Calu3 (cell line): ENCODE results near the gene TERB1. TPM values are rescaled to one million over a fixed set of nuclear protein-coding genes. Genes with fewer than 3 reads are reported as not detected.

Experiments
- BruUV-seq: library from RNA; stranded (reverse); fragments of 400-500 nt; replicated peaks from 2 replicates; lab custom pipeline; 2021; lab: Mats Ljungman, UMichigan
- CTCF ChIA-PET: fragments of 300-600 bp; sonication (Branson Sonifier 250); formaldehyde crosslinking; loops from one replicate; lab custom pipeline; 2022; ENCODE audit warnings: antibody characterized with exemption; lab: Charles Lee
- DNase-seq: peaks from one replicate; pipeline ENCODE4 v3.0.0; 2022
- H3K27ac Mint-ChIP-seq: one replicate; pipeline ENCODE4 v1.8.0; 2022; ENCODE audit warnings: mixed read lengths; ENCODE audit not compliant: unreplicated experiment
- H3K27me3 Mint-ChIP-seq: one replicate; pipeline ENCODE4 v1.8.0; 2022; ENCODE audit warnings: mixed read lengths; ENCODE audit not compliant: unreplicated experiment
- H3K36me3 Mint-ChIP-seq: one replicate; pipeline ENCODE4 v1.8.0; 2022; ENCODE audit warnings: mild to moderate bottlenecking, moderate library complexity, mixed read lengths; ENCODE audit not compliant: insufficient read depth, unreplicated experiment
- H3K4me1 Mint-ChIP-seq: one replicate; pipeline ENCODE4 v1.8.0; 2022; ENCODE audit warnings: mild to moderate bottlenecking, low read depth, mixed read lengths; ENCODE audit not compliant: unreplicated experiment
- H3K4me3 Mint-ChIP-seq: one replicate; pipeline ENCODE4 v1.8.0; 2022; ENCODE audit warnings: mild to moderate bottlenecking, low read depth, moderate library complexity, mixed read lengths; ENCODE audit not compliant: unreplicated experiment
- H3K9me3 Mint-ChIP-seq: one replicate; pipeline ENCODE4 v1.8.0; 2022; ENCODE audit warnings: low read depth, mixed read lengths; ENCODE audit not compliant: unreplicated experiment
- intact Hi-C: fragments of 100-400 bp; cut with micrococcal nuclease; formaldehyde crosslinking; loops from one replicate; pipeline ENCODE4 v1.10.0; 2022; ENCODE audit not compliant: unreplicated experiment
- total RNA-seq: library from RNA; stranded (reverse); gene quantifications from 2 replicates; pipeline ENCODE4 v1.2.3, GENCODE V29; 2022
- TF ChIP-seq, protein P1 (sequence below): fragments of 200-600 bp; IDR thresholded peaks from one replicate; pipeline ENCODE4 v1.8.0; 2022; ENCODE audit warnings: antibody characterized with exemption; ENCODE audit not compliant: unreplicated experiment

The TERB1 gene
- total RNA-seq, 1 experiment from 2014 or later, result 0.59 TPM

DNA sequence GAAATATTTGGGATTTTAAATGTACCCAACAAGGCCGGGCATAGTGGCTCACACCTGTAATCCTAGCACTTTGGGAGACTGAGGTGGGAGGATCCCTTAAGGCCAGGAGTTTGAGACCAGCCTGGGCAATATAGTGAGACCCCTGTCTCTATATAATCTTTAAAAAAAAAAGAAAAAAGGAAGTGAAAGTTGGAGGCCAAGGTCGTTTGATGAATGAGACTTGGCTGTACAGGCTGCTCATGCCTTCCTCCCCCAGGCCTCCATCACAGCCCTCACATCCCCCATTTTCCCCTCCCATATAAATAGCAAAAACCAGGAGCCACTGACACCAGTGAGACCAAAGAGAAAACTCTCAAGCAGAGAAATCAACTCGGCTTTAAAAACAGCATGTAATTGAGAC, 39.5 kb upstream of the TERB1 start:
- CTCF ChIA-PET, result no interaction called here
- intact Hi-C loops, result no loop called here
- H3K9me3 Mint-ChIP-seq, result no peaks in the 10 kb centered on the region
- no peak overlapping the region for H3K4me3 Mint-ChIP-seq
- peaks cover 8% of the 10 kb centered on the region for H3K4me1 Mint-ChIP-seq
- no peak overlapping the region for H3K27ac Mint-ChIP-seq
- H3K27me3 Mint-ChIP-seq, result peaks cover 76% of the 10 kb centered on the region
- no TSS peak for BruUV-seq
- no peak for DNase-seq
- no peaks in the 10 kb centered on the region for H3K36me3 Mint-ChIP-seq
- TF ChIP-seq, protein P1, sequence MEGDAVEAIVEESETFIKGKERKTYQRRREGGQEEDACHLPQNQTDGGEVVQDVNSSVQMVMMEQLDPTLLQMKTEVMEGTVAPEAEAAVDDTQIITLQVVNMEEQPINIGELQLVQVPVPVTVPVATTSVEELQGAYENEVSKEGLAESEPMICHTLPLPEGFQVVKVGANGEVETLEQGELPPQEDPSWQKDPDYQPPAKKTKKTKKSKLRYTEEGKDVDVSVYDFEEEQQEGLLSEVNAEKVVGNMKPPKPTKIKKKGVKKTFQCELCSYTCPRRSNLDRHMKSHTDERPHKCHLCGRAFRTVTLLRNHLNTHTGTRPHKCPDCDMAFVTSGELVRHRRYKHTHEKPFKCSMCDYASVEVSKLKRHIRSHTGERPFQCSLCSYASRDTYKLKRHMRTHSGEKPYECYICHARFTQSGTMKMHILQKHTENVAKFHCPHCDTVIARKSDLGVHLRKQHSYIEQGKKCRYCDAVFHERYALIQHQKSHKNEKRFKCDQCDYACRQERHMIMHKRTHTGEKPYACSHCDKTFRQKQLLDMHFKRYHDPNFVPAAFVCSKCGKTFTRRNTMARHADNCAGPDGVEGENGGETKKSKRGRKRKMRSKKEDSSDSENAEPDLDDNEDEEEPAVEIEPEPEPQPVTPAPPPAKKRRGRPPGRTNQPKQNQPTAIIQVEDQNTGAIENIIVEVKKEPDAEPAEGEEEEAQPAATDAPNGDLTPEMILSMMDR, result no peak

DNA sequence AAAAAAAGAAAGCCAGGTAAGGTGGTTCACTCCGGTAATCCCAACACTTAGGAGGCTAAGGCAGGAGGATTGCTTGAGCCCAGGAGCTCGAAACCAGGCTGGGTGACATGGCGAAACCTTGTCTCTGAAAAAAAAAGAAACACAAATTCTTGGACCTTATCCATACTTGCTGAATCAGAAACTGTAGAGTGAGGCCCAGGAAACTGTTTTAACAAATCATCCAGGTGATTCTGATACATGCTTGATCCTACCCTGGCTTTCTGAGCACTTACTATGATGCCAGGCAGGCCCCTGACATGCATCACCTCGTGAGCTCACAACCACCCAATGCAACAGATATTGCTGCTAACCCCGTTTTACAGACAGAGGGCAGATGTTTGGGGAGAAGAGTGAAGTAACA, 33.4 kb upstream of the TERB1 start:
- CTCF ChIA-PET, result interaction anchor here (1.0 to 1.3 kb wide), 2 partner anchors 8 to 33 kb away, joined by 3 to 10 read pairs; no protein-coding TSS in a partner anchor
- TF ChIP-seq, protein P1, result no peak
- no peaks in the 10 kb centered on the region for H3K4me1 Mint-ChIP-seq
- H3K27me3 Mint-ChIP-seq, result peaks cover 49% of the 10 kb centered on the region
- no peaks in the 10 kb centered on the region for H3K9me3 Mint-ChIP-seq
- no peak overlapping the region for H3K4me3 Mint-ChIP-seq
- no peak for DNase-seq
- H3K36me3 Mint-ChIP-seq, result peaks cover 10% of the 10 kb centered on the region
- BruUV-seq, result no TSS peak
- intact Hi-C loops, result no loop called here
- no peak overlapping the region for H3K27ac Mint-ChIP-seq

DNA sequence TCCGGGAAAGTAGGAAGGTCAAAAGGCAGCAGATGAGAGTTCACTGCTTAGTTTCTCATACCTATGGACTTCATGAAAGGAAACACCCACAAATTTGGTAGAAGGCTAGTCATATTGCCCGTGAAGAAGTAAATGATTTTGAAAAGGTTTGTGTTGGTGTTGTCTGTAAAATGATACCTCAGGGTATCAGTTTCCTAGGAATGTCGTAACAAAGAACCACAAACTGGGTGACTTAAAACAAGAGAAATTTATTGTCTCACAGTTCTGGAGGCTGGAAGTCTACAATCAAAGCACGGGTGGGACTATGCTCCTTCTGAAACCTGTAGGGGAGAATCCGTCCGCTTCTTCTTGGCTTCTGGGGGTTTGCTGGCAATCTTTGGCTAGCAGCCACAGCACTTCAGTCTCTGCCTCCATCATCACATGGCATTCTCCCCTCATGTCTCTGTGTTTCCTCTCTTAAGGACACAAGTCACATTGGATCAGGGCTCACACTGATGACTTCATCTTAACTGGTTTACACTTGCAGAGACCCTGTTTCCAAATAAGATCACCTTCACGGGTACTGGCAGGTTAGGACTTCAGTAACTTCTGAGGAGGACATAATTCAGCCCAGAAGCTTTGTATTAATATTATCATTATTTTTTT, 31.4 kb upstream of the TERB1 start:
- no peaks in the 10 kb centered on the region for H3K4me1 Mint-ChIP-seq
- intact Hi-C loops, result no loop called here
- H3K36me3 Mint-ChIP-seq, result peaks cover 15% of the 10 kb centered on the region
- peaks cover 29% of the 10 kb centered on the region for H3K27me3 Mint-ChIP-seq
- CTCF ChIA-PET, result interaction anchor here (1.1 to 1.4 kb wide), 2 partner anchors 35 to 93 kb away, joined by 3 read pairs; no protein-coding TSS in a partner anchor
- no peak overlapping the region for H3K27ac Mint-ChIP-seq
- no TSS peak for BruUV-seq
- TF ChIP-seq, protein P1, result no peak
- DNase-seq, result no peak
- H3K9me3 Mint-ChIP-seq, result no peaks in the 10 kb centered on the region
- no peak overlapping the region for H3K4me3 Mint-ChIP-seq

DNA sequence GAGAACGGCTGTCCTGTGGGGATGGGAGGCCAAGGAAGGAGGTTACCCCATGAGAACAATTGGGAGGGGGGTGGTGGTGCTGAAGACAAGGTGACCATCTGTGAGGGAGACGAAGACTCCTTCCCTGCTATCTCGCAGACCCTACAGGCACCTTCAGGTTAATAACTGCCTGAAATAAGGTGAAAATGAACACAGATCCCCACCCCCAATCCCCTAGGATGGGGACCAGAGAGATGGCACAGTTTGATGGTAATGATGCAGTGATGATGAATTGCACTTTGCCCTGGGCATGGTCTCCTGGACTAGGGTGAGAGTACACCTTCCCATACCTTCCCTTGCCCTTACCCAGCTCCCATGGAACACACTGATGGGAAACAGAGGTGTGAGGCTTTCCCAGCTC, 30.8 kb upstream of the TERB1 start:
- peaks cover 15% of the 10 kb centered on the region for H3K36me3 Mint-ChIP-seq
- no peaks in the 10 kb centered on the region for H3K9me3 Mint-ChIP-seq
- CTCF ChIA-PET, result interaction anchor here (1.1 to 1.4 kb wide), 2 partner anchors 36 to 94 kb away, joined by 3 read pairs; no protein-coding TSS in a partner anchor
- no TSS peak for BruUV-seq
- no peak overlapping the region for H3K4me3 Mint-ChIP-seq
- intact Hi-C loops, result no loop called here
- peaks cover 24% of the 10 kb centered on the region for H3K27me3 Mint-ChIP-seq
- TF ChIP-seq, protein P1, result no peak
- DNase-seq, result no peak
- no peaks in the 10 kb centered on the region for H3K4me1 Mint-ChIP-seq
- no peak overlapping the region for H3K27ac Mint-ChIP-seq
